Activated CD8-positive, alpha-beta memory T cell treated with anti-CD3 and anti-CD28 coated beads for 1 hour (primary cell): ENCODE measurements around the gene ARMC5.
"Not testable (repeated sequence)": the region's sequence is repeated elsewhere in the genome, so short reads cannot be mapped to it uniquely, and the experiment has no call there.

ENCODE experiments used
- DNase-seq, 2 donors: peaks; one replicate each; pipeline ENCODE4 v3.0.0-alpha.2; 2020; ENCODE audit warnings: low read depth in 1 of 2; ENCODE audit errors: extremely low read depth in 1 of 2

ARMC5 gene

DNA sequence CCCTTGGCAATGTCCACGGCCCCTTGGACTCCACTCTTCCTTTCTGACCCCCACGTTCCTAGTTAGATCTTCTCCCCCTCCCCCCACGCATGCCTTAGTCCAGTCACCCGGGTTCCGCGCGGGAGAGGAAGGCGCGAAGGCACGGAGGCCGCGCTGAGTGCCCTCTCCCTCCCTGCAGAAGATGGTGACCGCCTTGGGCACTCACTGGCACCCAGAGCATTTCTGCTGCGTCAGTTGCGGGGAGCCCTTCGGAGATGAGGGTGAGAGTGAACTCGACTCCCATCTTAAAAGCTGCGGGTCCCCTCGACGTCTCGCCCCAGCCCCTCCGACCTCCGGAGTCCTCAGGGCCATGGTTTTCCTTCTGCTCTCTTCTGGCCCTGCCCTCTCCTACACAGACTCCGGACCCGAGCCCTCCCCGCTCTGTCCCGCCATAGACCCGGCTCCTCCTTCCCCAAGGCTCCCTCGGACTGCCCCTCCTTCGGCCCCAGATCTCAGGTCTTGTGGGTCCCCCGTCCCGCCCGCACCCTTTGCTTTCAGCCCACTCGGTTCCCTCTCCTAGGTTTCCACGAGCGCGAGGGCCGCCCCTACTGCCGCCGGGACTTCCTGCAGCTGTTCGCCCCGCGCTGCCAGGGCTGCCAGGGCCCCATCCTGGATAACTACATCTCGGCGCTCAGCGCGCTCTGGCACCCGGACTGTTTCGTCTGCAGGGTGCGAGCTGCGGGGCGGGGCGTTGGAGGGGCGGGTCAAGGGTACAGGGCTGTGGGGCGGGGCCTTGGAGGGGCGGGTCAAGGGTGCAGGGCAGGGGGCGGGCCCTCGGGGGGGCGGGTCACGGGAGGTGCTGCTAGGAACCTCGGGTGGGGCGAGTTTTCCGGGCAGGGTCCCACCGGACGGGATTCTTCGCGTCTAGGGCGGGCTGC is 17.3 kb downstream of the ARMC5 start:
- peak; percentile 71 to 88 for DNase-seq

DNA sequence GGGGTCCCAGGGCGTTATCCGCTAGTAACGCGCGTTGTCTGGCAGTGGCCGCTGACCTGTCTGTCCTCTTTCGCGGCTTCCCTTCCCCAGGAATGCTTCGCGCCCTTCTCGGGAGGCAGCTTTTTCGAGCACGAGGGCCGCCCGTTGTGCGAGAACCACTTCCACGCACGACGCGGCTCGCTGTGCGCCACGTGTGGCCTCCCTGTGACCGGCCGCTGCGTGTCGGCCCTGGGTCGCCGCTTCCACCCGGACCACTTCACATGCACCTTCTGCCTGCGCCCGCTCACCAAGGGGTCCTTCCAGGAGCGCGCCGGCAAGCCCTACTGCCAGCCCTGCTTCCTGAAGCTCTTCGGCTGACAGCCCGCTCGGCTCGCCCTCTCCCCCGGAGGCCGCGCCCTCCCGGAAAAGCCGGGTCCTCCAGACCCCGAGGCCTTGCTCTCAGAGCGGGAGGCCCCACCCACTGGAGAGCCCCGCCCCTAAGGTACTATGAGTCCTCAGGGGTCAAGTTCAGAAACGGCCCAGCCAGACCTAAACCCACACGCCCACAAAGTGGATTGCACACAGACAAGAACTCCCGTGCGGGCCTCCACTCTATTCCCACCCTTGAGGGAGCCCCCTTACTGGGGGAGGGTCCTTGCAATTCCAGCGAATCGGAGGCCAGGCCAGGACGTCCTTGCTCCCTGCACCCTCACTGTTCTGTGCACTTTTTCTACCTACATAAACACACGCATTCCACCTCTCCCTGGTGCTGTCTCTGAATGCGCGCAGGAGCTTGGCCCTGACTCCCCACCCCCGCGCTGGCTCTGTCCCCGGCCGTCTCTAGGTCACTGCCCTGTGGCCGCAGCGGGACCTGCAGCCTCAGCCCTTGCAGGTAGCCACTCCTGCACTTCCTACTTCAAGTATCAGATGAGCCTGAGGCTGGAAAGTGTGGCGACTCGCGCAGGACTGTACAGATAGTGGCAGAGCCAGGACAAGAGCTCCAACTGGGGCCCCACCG is 18.2 kb downstream of the ARMC5 start:
- DNase-seq: no peak

DNA sequence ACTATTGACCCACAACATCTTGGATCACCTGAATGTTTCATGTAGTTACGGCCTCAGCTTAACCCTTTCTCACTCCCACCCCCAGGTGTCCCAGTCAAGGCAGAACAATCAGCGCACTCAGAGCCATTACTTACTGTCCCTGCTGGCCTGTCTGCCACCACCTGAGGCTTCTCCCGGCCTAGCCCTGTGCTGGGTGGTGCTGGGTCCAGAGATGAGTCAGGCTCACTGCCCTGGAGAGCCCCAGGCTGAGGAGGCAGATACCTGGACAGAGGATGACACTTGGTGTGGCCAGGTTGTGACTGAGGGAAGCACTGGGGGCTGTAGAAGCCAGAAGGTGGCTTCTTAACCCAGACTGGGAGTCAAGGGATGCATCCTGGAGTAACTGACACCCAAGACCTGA is 19.7 kb downstream of the ARMC5 start:
- no peak for DNase-seq

DNA sequence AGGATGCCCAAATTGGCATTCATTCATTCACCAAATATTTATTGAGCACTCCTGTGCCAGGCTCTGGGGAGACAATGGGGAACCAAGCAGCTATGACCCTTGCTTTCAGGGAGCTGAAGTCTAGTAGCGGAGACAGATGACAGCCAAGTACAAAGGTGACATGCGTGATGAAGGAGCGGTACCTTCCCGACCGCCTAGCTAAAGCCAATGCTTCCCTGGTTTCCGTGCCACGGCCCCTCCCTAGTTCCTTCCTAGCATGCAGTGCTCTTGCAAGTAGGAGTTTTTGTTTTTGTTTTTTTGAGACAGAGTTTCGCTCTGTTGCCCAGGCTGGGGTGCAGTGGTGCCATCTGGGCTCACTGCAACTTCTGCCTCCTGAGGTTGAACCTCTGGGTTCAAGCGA is 20.4 kb downstream of the ARMC5 start:
- DNase-seq: no peak

DNA sequence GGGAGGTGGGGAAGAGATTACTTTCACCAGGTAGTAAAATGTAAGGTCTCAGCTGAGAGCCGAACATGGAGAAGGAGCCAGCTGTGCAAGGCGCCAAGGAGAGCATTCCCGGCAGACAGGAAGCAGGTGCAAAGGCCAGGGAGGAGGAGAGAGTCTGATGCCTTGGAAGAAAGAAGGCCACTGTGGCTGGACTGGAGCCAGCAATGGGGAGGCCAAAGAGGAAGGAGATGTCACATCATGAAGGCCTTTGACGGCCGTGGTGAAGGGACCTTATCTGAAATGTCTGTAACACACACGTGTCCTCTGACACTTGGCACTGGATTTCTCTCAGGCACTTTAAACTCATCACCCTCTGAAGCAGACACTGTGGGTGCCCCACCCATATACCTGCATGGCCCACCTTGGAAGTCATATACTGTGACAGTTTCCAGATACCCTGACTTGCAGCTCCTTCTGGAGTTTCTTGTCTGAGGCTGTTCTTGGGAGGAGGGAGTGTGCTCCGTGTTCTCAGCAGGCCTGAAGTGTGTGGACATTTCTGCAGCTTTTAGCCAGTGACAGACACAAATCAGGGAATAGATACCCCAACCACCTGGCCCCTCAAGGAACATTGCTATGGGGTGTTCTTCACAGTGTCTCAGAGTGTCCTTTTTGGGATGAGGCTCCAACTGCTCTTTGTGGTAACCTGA is 21.7 kb downstream of the ARMC5 start:
- no peak for DNase-seq

DNA sequence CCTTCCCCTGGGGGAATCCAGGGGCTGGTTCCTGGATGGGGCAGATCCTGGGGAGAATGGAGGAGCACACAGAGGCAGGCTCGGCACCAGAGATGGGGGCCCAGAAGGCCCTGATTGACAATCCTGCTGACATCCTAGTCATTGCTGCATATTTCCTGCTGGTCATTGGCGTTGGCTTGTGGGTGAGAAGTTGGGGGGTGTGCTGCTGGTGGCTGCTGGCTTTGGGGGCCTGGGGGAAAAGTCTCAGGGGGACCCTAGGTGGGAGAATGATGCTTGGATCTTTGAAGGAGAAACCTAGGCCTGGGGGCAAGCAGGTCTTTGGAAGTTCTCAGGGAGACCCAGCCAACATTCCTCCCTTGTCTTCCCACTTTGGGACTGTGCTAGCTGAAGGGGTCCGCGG is 23.8 kb downstream of the ARMC5 start, which contains the start of gene SLC5A2:
Gene SLC5A2 (plus strand): TSS at position 43 of the 400 bp plus-strand sequence. CDS start 14 bp downstream, at position 57.
- DNase-seq: no peak

DNA sequence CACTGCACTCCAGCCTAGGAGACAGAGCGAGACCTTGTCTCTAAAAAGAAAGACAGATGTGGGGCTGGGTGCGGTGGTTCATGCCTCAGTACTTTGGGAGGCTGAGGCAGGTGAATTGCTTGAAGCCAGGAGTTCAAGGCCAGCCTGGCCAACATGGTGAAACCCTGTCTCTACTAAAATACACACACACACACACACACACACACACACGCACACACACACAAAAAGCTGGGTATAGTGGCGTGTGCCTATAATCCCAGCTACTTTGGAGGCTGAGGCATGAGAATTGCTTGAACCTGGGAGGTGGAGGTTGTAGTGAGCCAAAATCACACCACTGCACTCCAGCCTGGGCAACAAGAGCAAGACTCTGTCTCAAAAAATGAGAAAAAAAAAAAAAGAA is 24.7 kb downstream of the ARMC5 start:
- DNase-seq: not testable (repeated sequence)

DNA sequence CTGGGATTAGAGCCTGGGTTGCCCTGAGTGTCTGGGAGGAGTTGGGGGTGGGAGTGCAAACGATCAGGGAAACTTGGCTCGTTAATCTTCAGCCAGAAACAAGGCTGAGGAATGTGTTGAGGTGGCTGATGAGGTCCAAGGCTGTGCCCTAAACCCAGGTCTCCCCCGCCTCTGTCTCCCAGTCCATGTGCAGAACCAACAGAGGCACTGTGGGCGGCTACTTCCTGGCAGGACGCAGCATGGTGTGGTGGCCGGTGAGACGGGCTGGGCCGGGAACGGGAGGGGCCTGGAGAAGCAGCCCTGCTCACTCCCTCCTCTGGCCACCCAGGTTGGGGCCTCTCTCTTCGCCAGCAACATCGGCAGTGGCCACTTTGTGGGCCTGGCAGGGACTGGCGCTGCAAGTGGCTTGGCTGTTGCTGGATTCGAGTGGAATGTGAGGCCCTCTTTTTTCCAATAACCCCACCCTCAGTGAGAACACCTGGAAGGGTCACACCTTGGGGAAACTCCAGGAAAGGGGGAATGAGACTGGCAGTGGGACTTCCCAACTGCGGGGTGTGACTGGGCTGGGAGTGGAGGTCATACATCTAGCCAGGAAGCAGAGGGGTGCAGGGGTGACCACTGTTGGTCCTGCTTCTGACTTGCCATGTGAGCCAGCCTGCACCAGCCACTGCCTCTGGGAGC is 25.3 kb downstream of the ARMC5 start:
- no peak for DNase-seq

DNA sequence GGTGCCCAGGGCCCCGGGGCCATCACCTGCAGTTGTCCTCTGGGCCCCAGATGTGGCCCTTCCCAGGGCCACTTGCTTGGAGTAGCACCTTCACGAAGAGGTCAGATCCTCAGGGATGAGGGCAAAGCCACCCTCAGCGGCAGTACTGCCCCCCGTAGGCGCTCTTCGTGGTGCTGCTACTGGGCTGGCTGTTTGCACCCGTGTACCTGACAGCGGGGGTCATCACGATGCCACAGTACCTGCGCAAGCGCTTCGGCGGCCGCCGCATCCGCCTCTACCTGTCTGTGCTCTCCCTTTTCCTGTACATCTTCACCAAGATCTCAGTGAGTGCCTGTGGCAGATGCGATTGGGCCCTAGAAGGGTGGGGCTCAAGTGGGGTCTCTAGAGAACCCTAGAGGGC is 26.3 kb downstream of the ARMC5 start:
- no peak for DNase-seq

DNA sequence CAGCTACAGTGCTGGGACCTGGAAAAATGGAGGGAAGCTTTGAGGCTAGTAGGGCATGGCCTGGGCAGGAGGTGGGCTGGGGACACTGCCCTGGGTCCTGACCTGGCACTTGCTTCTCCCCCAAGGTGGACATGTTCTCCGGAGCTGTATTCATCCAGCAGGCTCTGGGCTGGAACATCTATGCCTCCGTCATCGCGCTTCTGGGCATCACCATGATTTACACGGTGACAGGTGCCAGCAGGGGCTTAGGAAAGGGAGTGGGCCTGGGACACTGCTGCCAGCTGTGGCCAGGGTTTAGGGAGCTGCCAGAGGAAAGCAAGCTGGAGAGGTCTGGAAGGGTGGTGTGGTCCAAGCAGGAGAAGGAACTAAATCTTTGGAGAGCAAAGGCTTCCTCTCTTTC is 26.7 kb downstream of the ARMC5 start:
- no peak for DNase-seq

DNA sequence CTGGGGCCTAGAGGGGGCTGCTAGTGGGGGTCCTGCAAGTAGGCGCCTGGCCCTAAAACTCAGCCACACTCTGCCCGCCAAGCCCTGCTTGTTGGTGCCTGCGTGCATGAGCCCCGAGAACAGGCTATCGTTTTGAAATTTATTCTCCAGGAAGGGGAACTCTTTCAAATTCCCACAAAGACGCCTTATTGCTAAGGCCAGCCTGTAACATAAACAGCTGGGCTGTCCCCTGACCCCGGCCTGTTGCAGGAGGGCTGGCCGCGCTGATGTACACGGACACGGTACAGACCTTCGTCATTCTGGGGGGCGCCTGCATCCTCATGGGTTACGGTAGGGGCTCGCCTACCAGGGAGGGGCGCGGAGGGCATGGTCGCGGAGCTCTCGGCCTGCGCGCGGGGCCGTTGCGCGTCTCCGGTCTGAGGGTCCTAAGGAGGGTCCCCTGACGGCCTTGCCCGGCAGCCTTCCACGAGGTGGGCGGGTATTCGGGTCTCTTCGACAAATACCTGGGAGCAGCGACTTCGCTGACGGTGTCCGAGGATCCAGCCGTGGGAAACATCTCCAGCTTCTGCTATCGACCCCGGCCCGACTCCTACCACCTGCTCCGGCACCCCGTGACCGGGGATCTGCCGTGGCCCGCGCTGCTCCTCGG is 27.9 kb downstream of the ARMC5 start:
- DNase-seq: no peak

DNA sequence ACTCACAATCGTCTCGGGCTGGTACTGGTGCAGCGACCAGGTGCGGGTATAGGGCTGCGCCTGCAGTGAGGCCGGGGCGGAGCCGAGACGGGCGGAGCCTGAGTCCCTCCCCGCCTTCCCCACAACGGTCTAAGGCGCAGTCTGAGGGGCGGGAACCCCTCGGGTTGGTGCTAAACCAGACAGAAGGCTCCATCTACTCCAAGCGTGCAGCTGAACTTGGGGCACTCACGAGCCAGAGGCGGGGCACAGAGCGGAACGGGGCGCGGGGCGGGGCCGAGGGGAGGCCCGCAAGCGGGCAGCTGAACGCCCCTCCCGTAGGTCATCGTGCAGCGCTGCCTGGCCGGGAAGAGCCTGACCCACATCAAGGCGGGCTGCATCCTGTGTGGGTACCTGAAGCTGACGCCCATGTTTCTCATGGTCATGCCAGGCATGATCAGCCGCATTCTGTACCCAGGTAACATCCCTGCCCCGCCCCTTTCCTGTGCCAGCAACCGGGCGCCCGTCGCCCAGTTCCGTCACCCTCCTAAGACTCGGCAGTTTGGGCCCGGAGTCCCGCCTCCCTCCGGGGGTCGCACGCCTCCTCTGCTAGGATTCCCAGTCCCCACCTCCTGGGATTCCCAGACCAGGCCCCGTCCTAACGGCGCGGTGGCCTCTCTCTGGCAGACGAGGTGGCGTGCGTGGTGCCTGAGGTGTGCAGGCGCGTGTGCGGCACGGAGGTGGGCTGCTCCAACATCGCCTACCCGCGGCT is 28.6 kb downstream of the ARMC5 start:
- DNase-seq: peak; percentile 52 to 54

DNA sequence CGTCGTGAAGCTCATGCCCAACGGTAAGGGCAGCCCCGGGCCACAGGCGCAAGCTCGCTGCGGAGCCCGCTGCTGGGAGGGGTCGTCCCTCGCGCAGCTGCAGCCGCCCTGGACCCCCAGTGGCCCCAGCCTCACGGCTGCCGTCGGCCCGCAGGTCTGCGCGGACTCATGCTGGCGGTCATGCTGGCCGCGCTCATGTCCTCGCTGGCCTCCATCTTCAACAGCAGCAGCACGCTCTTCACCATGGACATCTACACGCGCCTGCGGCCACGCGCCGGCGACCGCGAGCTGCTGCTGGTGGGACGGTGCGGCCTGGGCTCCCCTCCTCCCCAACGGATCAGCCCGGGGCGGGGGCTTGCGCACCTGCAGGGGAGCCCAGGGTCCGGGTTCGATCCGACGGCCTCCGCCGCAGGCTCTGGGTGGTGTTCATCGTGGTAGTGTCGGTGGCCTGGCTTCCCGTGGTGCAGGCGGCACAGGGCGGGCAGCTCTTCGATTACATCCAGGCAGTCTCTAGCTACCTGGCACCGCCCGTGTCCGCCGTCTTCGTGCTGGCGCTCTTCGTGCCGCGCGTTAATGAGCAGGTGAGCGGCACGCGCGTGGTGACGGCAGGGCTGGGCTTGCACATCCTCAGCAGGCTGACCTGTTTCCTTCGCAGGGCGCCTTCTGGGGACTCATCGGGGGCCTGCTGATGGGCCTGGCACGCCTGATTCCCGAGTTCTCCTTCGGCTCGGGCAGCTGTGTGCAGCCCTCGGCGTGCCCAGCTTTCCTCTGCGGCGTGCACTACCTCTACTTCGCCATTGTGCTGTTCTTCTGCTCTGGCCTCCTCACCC is 29.4 kb downstream of the ARMC5 start:
- no peak for DNase-seq

DNA sequence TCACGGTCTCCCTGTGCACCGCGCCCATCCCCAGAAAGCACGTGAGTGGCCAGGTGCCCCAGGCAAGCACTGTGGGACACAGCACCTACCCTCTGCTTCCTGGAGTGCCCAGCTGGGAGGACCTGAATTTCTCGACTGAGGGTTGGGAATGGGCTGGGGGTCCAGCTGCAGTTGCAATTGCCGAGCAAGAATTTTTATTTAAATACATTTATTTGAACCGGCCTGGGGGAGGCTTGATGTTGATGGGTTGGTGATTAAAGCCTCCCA is 29.9 kb downstream of the ARMC5 start:
- no peak for DNase-seq

DNA sequence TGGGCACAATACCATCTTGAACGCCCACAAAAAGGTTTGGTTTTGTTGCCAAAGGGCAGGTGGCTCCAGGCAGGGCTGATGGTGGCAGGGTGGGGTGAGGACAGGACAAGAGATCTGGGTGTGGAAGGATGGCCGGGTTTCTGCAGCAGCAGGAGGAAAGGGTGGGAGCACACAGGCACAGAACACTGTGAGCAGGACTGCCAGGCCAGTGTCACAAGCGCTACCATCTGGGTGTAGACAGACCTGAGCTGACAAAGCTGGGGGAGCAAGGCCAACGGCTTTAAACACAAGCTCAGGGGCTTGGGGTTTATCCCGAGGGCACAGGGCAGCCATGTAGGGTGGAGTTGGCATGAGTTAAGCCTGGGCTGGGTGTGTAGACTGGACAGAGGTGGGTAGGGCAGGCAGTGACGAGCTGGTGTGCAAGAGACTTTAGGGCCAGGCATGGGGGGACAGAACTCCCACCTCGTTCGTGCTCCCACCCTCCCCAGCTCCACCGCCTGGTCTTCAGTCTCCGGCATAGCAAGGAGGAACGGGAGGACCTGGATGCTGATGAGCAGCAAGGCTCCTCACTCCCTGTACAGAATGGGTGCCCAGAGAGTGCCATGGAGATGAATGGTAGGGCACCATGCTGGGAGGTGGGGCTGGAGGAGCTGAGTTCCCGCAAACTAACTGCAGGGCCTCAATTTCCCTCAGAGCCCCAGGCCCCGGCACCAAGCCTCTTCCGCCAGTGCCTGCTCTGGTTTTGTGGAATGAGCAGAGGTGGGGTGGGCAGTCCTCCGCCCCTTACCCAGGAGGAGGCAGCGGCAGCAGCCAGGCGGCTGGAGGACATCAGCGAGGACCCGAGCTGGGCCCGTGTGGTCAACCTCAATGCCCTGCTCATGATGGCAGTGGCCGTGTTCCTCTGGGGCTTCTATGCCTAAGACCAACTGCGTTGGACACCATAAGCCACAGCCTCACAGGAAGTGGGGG is 30.6 kb downstream of the ARMC5 start:
- DNase-seq: no peak

DNA sequence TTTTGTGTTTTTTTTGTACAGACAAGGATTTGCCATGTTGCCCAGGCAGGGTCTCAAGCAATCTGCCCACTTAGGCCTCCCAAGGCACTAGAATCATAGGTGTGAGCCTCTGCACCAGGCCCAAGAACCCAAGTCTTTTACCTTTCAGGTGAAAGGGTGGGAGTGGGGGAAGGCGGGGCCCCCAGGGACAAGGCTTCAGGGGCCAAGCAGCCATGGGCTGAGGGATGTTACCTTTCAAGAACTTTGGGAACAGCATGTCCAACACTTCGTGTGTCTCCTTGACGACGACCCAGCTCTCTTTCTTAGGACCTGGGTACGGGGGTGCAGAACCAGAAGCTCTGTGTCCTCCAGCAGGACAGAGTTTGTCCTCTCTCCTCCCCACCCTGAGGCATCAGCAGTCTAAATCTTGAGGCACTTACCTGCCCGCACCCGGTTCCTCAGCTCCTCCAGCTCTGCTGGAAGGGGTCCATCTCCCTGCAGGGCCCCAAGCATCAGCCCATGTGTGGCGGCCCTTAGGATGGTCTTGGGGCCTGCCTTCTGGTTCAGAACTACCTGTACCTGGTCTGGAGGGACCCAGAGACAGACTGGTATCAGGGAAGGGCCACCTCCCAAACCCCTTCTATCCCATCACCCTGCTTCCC is 32.6 kb downstream of the ARMC5 start:
- DNase-seq: no peak
